Measurements from ENCODE around the gene FBXW10. TPM values are rescaled to one million over a fixed set of nuclear protein-coding genes. Genes with fewer than 3 reads are reported as not detected.

Gene FBXW10
- total RNA-seq, 3 donors from 2014 or later (not counting 1 experiment from before 2014, with no cell fraction given), result not detected

Other genes starting within 250 kb of the FBXW10 start
- not detected for gene TBC1D28, start 99.7 kb upstream of the FBXW10 start, total RNA-seq
- gene FOXO3B, start 61.7 kb upstream of the FBXW10 start, total RNA-seq, result 1 to 10 TPM; 3.2 to 5.2 (median 3.6) TPM
- gene TVP23B, start 37.1 kb downstream of the FBXW10 start, total RNA-seq, result 10 to 100 TPM; 19.0 to 32.6 (median 22.7) TPM
- gene PRPSAP2, start 114.1 kb downstream of the FBXW10 start, total RNA-seq, result 10 to 100 TPM; 33.4 to 48.2 (median 33.8) TPM
- gene SLC5A10, start 208.1 kb downstream of the FBXW10 start, total RNA-seq, result under 1 TPM in 1 of 3 donors, not detected in 2; 0.28 TPM

Measured in natural killer cell (primary cell).